Activated CD4-positive, alpha-beta T cell treated with anti-CD3 and anti-CD28 coated beads for 4 hours (primary cell): ENCODE data around the gene NTSR1.

Experiments
- DNase-seq, 2 donors: peaks; one replicate each; pipeline ENCODE4 v3.0.0-alpha.2; 2020

The NTSR1 gene

GRCh38 chr20:62741191-62741691, 32.6 kb downstream of the NTSR1 start:
- DNase-seq: no peak

- no peak for DNase-seq
These were observed 33.3 kb downstream of the NTSR1 start for GRCh38 chr20:62741701-62742491.

GRCh38 chr20:62742550-62742949, 33.9 kb downstream of the NTSR1 start:
- no peak for DNase-seq

DNA sequence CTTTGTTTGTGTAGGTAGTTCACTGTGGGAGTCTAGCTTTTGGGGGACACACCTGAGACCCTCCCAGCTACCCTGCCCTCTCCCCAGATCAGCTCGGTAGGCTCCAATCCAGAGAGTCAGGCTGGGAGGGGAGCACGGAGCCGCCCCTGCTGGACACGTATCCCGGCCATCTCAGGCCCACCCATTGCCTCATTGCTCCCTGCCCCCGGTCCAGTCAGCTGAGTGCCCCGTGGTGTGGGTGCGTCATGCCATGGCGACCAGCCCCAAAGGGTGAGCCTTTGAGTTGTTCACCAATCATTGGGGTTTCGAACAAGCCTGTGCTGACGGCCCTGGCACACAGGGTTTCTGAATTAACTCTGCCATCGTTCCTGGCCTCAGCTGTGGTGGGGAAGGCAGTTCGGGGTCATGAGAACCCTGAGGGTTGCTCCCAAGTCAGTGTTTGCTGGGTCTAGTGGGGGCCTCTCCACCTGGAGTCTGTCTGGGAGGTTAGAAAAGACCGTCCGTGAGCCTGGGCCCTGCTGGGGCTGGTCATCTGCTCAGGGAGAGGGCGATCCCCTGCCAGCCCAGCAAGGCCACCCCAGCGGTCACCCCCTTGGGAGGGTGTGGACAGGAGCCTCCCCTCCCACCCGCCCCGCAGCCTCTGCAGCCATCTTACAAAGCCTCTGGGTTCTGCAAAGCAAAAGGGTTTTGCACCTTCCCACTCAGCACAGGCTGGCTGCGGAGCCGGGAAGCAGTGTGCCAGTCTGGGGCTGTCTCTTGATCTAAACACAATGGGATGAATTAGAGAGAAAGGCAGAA, 34.5 kb downstream of the NTSR1 start:
- DNase-seq: no peak

- no peak for DNase-seq
These were observed 35.2 kb downstream of the NTSR1 start for GRCh38 chr20:62743777-62744317.

DNA sequence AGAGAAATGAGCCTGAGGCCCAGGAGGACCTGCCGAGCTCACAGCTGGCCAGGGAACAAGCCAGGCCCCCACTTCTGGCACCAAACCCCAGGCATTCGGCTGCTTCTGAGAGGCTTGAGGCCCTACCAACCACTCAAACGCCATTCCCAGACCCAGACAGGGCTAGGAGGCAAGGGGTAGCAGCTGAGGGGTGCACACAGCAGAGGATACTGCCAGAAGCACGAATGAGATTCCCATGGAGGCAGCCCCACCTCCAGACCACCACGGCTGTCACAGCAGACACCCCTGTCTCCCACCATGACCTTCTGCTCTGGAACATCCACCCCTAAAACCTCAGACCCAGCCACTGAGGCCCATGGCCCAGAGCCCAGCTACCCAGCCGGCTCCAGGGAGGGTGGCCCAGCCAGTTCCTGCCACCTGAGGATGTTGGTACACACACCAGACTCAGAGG, 36.1 kb downstream of the NTSR1 start:
- no peak for DNase-seq

DNA sequence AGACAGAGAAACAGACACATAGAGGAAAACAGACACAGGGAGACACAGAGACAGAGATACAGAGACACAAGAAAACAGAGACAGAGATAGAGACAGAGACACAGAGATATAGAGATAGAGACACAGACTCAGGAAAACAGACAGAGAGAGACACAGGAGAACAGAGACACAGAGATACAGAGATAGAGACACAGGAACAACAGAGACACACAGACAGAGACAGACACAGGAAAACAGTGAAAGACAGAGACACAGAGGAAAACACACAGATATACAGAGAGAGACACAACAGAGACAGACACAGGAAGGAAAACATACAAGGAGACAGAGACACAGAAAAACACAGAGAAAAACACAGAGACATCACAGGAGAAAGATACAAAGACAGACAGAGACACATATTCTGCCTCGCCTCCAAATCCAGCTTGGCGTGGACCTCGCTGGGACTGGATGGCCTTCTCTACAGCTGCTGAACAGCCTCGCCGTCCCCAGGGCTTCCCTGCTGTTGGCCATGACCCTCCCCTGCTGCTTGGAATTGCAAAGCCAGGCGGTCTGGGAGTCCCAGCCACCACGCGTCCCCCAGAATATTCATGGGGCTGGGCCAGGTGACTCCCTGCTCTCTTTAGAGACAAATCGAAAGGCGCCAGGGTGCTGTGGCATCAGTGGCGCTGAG, 36.8 kb downstream of the NTSR1 start:
- DNase-seq: no peak

GRCh38 chr20:62745952-62746288, 37.3 kb downstream of the NTSR1 start:
- no peak for DNase-seq

- DNase-seq: no peak
These were observed 39.7 kb downstream of the NTSR1 start for GRCh38 chr20:62748311-62748710.

DNA sequence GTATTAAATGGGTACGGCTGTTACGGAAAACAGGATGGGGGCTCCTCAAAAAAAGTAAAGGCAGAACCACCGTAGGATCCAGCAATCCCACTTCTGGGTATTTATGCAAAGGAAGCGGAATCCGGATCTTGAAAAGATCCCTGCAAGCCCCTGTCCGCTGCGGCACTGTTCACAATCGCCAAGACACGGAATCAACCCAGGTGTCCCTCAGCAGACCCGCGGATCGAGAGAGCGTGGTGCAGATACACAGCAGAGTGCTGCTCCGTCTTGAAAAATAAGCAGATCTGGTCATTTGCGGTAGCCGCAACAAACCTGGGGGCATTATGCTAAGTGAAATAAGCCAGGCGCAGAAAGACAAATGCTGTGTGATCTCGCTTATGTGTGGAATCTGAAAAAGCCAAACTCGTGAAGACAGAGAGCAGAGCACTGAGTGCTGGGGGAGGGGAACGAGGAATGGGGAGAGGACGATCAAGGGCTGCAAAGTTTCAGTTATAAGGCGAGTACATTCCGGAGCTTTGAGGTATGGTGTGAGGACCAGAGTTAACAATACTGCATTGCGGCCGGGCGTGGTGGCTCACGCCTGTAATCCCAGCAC, 41.3 kb downstream of the NTSR1 start:
- no peak for DNase-seq

- no peak for DNase-seq
These were observed 43.0 kb downstream of the NTSR1 start for GRCh38 chr20:62751551-62752150.

DNA sequence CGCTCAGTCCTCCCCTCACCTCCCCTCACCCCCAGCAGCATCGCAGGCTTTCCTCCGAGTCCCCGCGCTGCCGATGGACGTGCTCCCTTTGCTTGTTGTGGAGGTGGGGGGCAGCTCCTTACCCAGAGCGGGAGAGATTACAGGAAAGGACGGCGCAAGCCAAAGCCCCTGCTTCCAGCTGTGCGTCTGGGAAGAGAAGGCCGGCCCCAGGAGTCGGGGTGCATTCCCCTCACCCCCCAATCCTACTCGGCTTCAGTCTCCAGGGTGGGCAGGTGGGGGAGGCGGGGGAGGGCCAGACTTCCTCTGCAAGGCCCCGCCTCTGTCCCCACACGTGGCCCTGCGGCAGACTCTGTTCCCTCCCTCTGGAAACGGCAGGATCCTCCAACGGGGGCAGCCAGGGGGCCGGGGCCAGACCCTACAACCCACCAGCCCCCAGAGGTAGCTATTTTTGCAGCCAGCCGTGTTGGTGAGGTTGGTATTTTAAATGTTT, 43.6 kb downstream of the NTSR1 start:
- no peak for DNase-seq

DNA sequence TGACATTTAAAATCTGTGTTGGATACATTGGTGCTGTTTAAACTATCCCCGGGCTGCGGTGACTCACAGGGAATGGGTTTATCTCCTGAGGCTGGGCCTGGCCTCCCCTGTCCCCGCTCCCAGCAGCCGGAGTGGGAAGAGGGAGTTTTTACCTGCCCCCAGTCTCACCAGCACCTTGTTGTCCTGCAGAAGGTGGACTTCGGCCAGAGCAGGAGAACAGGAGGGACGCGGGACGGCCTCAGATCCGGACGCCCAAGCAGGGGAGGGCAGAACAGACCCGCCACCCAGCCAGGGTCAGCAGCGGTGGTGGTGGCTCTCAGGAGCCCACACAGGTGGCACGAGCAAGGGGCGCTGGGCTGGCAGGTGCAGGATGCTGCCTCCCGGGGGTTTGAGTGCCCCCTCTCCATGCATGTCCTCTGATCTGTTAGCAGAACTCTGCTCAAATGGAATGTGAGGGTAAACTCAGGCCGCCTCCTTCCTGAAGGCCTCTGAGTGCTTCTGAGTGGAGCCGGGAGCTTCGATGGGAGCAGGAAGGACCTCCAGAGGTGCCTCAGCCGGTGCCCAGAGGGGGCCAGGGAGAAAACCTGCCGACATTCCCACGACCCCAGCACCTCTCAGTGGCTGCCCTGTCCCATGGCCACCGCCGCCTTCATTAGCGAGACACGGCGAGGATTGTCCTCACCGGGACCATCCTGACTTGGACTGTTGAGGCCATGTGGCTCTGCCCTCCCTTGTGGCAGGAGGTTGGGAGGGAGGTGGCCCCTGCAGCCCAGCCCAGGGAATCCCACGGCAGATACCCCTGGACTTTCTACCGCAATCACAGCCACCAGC, 44.2 kb downstream of the NTSR1 start:
- no peak for DNase-seq

- no peak for DNase-seq
These were observed 45.0 kb downstream of the NTSR1 start for GRCh38 chr20:62753626-62754025.

DNA sequence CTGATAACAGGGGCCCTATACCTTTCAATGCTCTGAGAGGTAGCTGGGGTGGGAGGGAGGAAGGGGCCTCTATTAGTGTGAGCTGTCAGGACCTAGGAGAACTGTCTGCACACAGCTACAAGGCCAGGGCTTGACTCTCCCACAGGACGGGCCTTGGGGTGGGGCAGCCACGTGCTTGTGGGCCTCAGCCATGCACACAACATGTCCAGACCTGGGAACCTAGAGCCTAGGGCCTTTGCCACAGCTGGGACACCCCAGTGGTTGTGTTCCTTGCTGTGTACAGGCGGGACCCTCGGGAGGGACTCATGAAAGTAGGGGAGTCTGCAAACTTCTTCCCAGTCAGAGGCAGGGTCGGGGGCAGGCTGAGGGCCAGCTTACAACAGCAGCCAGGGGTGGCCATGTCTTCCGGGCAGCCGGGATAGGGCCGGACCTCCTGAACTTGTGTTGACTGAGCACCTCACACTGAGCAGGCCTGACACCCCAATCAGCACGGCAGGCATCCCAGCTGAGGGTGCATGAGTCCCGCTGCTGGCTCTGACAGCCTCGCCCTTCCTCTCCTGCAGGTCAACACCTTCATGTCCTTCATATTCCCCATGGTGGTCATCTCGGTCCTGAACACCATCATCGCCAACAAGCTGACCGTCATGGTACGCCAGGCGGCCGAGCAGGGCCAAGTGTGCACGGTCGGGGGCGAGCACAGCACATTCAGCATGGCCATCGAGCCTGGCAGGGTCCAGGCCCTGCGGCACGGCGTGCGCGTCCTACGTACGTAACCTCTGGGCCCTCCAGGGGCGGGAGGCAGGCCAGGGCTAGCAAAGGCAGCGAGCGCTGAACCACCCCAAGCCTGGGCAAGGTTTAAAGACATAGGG, 45.7 kb downstream of the NTSR1 start:
- DNase-seq: no peak

GRCh38 chr20:62754991-62755356, 46.3 kb downstream of the NTSR1 start:
- DNase-seq: no peak

GRCh38 chr20:62755817-62756724, 47.4 kb downstream of the NTSR1 start:
- no peak for DNase-seq

DNA sequence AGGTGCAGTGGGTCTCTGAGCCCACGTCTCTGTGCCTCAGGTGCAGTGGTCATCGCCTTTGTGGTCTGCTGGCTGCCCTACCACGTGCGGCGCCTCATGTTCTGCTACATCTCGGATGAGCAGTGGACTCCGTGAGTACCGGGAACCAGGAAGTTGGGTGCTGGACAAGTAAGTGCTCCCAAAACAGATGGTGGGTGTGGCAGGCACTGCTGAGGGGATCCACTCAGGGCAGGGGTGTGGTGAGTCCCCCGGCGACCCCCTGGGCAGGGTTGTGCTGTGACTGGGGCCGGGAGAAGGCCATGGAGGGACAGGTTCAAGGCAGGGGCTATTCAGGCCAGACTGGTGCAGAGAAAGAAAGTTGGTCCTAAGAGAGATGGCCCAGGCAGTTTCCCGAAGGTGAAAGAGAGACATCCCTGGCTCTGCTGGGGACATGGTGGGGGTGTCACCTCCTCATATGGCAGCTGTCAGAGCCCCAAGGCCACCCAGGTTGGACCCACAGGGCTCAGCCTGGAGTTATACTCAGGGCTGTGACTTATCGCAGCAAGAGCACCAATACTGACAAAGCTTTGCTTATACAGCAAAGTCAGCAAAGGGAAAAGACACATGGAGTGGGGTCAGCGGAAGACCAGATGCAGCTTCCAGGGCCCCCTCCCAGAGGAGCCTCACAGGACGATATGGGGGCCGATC, 49.7 kb downstream of the NTSR1 start:
- no peak for DNase-seq
